ENCODE results near the gene MPPED1. TPM values are rescaled to one million over a fixed set of nuclear protein-coding genes. Genes with fewer than 3 reads are reported as not detected.

The MPPED1 gene
- total RNA-seq, 6 donors from 2014 or later = not detected

GRCh38 chr22:43370036-43370435, 41.8 kb upstream of the MPPED1 start:
- ATAC-seq (ENCODE audit: low FRiP score in 2 of 2) (no peak), DNase-seq (no peak)
- peaks cover 0 to 2% (median 0%) of the 10 kb centered on the region in 4 donors for H3K27me3 ChIP-seq
- 20 to 30% methylated on average over 8 to 9 of the region's 9 CpGs for WGBS, 2 donors
- no peak overlapping the region for H3K4me3 ChIP-seq
- TF ChIP-seq POLR2AphosphoS5 (IDR thresholded peaks at IDR 0.05) (no peak), POLR2A (IDR thresholded peaks at IDR 0.05) (no peak), CTCF (IDR thresholded peaks at IDR 0.05) (no peak), EP300 (IDR thresholded peaks at IDR 0.05) (no peak)
- H3K27ac ChIP-seq = no peak overlapping the region
- H3K4me1 ChIP-seq = no peaks in the 10 kb centered on the region
- no peaks in the 10 kb centered on the region for H3K9me3 ChIP-seq
- no peaks in the 10 kb centered on the region for H3K36me3 ChIP-seq

DNA sequence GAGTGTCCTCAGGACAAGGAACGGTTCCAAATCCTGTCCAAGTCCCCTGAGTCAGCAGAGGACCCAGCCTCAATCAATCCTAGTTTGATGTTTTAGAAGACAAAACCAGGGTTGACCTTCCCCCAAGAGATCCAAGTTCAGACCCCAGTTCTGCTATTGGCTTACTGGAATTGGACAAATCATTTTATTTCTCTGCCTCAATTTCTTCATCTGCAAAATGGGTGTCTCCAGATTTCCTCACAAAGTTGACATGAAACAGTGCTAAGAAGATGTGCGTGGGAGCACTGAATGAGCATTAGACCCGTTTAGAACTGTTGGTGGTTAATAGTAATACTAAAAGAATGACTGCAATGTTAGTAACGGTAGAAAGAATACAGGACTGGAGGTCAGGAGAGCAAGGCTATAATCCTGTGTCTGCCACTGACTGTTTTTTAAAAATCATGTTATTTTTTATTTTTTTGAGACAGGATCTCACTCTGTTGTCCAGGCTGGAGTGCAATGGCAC, 35.8 kb upstream of the MPPED1 start:
- 80 to 82% methylated on average over 4 of the region's 4 CpGs for WGBS, 2 donors

DNA sequence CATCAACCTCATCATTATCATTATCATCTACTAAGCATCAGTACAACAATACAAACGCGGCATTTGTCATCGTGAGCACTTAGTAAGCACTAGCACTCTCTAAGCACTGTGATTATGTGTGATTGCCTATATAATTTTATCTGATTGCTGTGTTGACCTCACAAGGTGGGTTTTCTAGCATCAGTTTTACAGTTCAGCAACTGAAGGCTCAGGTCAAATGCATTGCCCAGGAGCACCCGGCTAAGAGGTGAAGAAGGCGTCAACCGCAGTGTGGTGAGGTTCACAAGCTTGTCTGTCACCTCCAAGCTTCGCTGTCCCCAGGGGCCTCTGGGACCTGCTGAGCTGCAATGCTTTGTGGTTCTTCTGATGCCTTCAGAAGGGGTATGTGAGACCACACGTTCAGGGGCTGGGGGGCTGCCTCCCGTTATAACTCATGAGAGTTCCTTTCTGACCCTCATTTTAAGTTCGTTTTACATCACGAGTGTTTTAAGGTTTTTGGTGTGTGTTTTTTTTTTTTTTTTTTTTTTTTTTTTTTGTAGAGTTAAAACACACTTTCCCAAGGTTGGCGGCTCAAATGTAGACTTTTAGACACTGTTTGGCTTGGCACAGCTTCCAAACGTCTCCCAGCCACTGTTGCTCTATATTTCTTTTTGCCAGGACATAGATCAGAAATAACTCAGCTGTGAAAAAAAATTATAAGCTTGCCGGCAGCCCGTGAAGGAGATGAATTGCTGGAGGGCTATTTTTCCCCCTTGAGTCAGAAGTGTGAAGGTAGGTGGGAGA, 34.9 kb upstream of the MPPED1 start:
- WGBS, 2 donors = 59 to 61% methylated on average over 15 of the region's 15 CpGs

More for the DNA sequence above, 35.8 kb upstream of the MPPED1 start:
- H3K4me3 ChIP-seq = no peak overlapping the region
- no peaks in the 10 kb centered on the region for H3K36me3 ChIP-seq
- no peaks in the 10 kb centered on the region for H3K27me3 ChIP-seq
- H3K27ac ChIP-seq = no peak overlapping the region
- peaks cover 10 to 16% (median 13%) of the 10 kb centered on the region in 4 donors for H3K4me1 ChIP-seq
- no peak for DNase-seq
- no peak for ATAC-seq (ENCODE audit: low FRiP score in 2 of 2)
- no peaks in the 10 kb centered on the region for H3K9me3 ChIP-seq
- TF ChIP-seq POLR2AphosphoS5 (IDR thresholded peaks at IDR 0.05) (no peak), POLR2A (IDR thresholded peaks at IDR 0.05) (no peak), EP300 (IDR thresholded peaks at IDR 0.05) (no peak), CTCF (IDR thresholded peaks at IDR 0.05) (no peak)

GRCh38 chr22:43377548-43377895, 34.3 kb upstream of the MPPED1 start:
- Histone ChIP-seq H3K36me3 (no peaks in the 10 kb centered on the region), H3K27me3 (no peaks in the 10 kb centered on the region), H3K27ac (no peak overlapping the region), H3K9me3 (no peaks in the 10 kb centered on the region), H3K4me3 (no peak overlapping the region), H3K4me1 (peaks cover 10 to 16% (median 13%) of the 10 kb centered on the region in 4 donors)
- ATAC-seq (ENCODE audit: low FRiP score in 2 of 2) = no peak
- WGBS, 2 donors = 45 to 49% methylated on average over 10 of the region's 10 CpGs
- no peak for TF ChIP-seq POLR2A (IDR thresholded peaks at IDR 0.05)
- TF ChIP-seq EP300 (IDR thresholded peaks at IDR 0.05) = no peak
- no peak for TF ChIP-seq CTCF (IDR thresholded peaks at IDR 0.05)
- no peak for TF ChIP-seq POLR2AphosphoS5 (IDR thresholded peaks at IDR 0.05)
- DNase-seq = no peak

More for the DNA sequence above, 34.9 kb upstream of the MPPED1 start:
- H3K9me3 ChIP-seq = no peaks in the 10 kb centered on the region
- H3K4me1 ChIP-seq = peaks cover 10 to 16% (median 13%) of the 10 kb centered on the region in 4 donors
- no peak overlapping the region for H3K27ac ChIP-seq
- H3K27me3 ChIP-seq = no peaks in the 10 kb centered on the region
- H3K4me3 ChIP-seq = no peak overlapping the region
- no peaks in the 10 kb centered on the region for H3K36me3 ChIP-seq
- no peak for TF ChIP-seq POLR2A (IDR thresholded peaks at IDR 0.05)
- no peak for TF ChIP-seq CTCF (IDR thresholded peaks at IDR 0.05)
- TF ChIP-seq POLR2AphosphoS5 (IDR thresholded peaks at IDR 0.05) = no peak
- no peak for TF ChIP-seq EP300 (IDR thresholded peaks at IDR 0.05)
- ATAC-seq (ENCODE audit: low FRiP score in 2 of 2) = no peak
- DNase-seq = no peak

Data from upper lobe of left lung (tissue), 6 donors.